Keratinocyte (primary cell): ENCODE measurements around the gene RBP4.

Source experiments
- CTCF ChIP-seq, 3 experiments: IDR thresholded peaks in 1 of 3; conservative IDR thresholded peaks in 1 of 3; optimal IDR thresholded peaks in 1 of 3; 2 replicates in 2 of 3; 3 replicates in 1 of 3; pipeline versions ENCODE3 to v1.5.1; 2011; ENCODE audit warnings: low read length in 3 of 3, mild to moderate bottlenecking in 3 of 3, moderate library complexity in 2 of 3, control low read depth in 1 of 3, inconsistent platforms in 1 of 3; ENCODE audit not compliant: insufficient read depth in 2 of 3; ENCODE audit errors: extremely low read depth in 1 of 3
- EZH2 ChIP-seq: IDR thresholded peaks from one replicate; pipeline ENCODE4 v1.6.1; 2012; ENCODE audit warnings: inconsistent platforms, mild to moderate bottlenecking, low read length, moderate library complexity

- no peak for TF ChIP-seq CTCF (optimal IDR thresholded peaks at IDR 0.05 in 1 of 3, IDR thresholded peaks at IDR 0.05 in 1 of 3, conservative IDR thresholded peaks at IDR 0.05 in 1 of 3; ENCODE audit: extremely low read depth in 1 of 3, insufficient read depth in 2 of 3, low read length in 3 of 3)
- TF ChIP-seq EZH2: no peak
Measured at GRCh38 chr10:93573924-93574323, 27.1 kb downstream of the RBP4 start.
